SJCRH30 (cell line): ENCODE data around the gene ARHGAP26. TPM values are rescaled to one million over a fixed set of nuclear protein-coding genes. Genes with fewer than 3 reads are reported as not detected.

Experiments
- DNase-seq, 2 experiments: peaks; one replicate each; pipeline ENCODE4 v3.0.0-alpha.2; 2015 to 2020
- H3K27ac ChIP-seq: fragments of 250-450 bp; sonication (Bioruptor Pico); 2 replicates; pipeline ENCODE4 v1.5.1; 2020; ENCODE audit warnings: mild to moderate bottlenecking, moderate library complexity
- H3K27me3 ChIP-seq: fragments of 250-450 bp; sonication (Bioruptor Pico); 2 replicates; pipeline ENCODE4 v1.5.1; 2020; ENCODE audit warnings: mild to moderate bottlenecking, moderate library complexity
- H3K36me3 ChIP-seq: fragments of 250-450 bp; sonication (Bioruptor Pico); 2 replicates; pipeline ENCODE4 v1.5.1; 2020; ENCODE audit warnings: mild to moderate bottlenecking, moderate library complexity
- H3K4me1 ChIP-seq: fragments of 250-450 bp; sonication (Bioruptor Pico); 2 replicates; pipeline ENCODE4 v1.5.1; 2020; ENCODE audit warnings: mild to moderate bottlenecking, moderate library complexity
- H3K4me3 ChIP-seq: fragments of 250-450 bp; sonication (Bioruptor Pico); 2 replicates; pipeline ENCODE4 v1.5.1; 2020; ENCODE audit warnings: mild to moderate bottlenecking, moderate library complexity
- H3K9me3 ChIP-seq: fragments of 250-450 bp; sonication (Bioruptor Pico); replicated peaks from 2 replicates; pipeline ENCODE4 v1.5.1; 2020; ENCODE audit warnings: mild to moderate bottlenecking, moderate library complexity
- total RNA-seq: library from RNA; depleted of rRNA; stranded (reverse); fragments of >200 nt; shearing (Covaris generic); gene quantifications from 2 replicates; pipeline ENCODE4 v1.2.3, GENCODE V29; 2014

ARHGAP26 gene
- total RNA-seq, 1 experiment from 2014 or later = 16.9 TPM

DNA sequence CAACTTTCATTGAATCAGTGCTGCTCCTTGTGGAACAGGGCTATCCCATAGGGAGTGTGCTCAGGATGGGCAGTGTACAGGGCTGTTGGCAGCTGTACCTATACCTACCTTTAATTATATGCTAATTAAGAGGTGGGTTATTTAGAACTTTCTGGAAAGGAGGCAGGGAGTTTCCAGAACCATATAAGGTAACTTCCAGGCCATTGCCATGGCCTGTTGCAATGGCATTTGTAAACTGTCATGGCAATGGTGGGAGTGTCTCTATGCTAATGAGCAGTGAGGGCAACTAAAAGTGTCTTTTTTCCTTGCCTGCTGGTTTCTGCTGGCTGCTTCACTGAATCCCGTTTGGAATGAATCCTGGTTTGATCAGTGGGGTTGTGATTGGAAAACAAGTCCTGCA, 2.3 kb upstream of the ARHGAP26 start:
- no peak overlapping the region for H3K27ac ChIP-seq
- no peak for DNase-seq
- peaks cover 10% of the 10 kb centered on the region; the same call in 1 of the 2 replicates for H3K4me1 ChIP-seq
- no peaks in the 10 kb centered on the region for H3K9me3 ChIP-seq
- no peaks in the 10 kb centered on the region for H3K36me3 ChIP-seq
- no peak overlapping the region for H3K4me3 ChIP-seq
- H3K27me3 ChIP-seq = peaks cover 4% of the 10 kb centered on the region; the same call in 1 of the 2 replicates

DNA sequence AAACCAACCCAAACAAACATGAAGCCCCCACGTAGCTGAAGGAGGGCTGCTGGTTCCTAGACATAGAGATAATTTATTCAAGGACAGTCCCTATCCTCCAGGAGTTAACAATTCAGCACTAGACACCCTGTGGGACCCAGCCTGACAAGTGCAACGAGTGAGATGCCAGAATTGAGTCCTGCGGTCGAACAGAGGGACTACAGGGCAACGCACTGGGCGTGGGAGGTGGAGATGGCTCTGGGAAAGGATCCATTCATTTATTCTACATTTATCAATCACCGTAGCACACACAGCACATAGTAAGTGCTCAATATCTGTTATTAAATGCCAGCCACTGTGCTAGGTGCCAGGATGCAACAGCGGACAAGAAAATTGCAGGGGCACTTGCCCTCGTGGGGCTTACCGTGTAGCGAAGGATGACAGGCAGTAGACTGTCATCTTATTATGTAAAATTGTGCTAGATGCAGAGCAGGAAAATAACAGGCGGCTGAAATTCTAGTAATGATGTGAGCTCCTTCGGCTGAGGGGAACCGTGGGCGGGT, 855 bp upstream of the ARHGAP26 start:
- peak overlapping the region; percentile 66 for H3K4me3 ChIP-seq
- peaks cover 10% of the 10 kb centered on the region; the same call in 1 of the 2 replicates for H3K4me1 ChIP-seq
- no peaks in the 10 kb centered on the region for H3K36me3 ChIP-seq
- DNase-seq = peak in 1 of 2 experiments; percentile 19
- H3K9me3 ChIP-seq = no peaks in the 10 kb centered on the region
- H3K27me3 ChIP-seq = no peaks in the 10 kb centered on the region
- H3K27ac ChIP-seq = no peak overlapping the region

- Histone ChIP-seq H3K27me3 (no peaks in the 10 kb centered on the region), H3K4me1 (peaks cover 10% of the 10 kb centered on the region; the same call in 1 of the 2 replicates), H3K27ac (no peak overlapping the region), H3K4me3 (peak overlapping the region; percentile 66), H3K9me3 (no peaks in the 10 kb centered on the region), H3K36me3 (no peaks in the 10 kb centered on the region)
- DNase-seq = peak; percentile 55 to 62
These were observed 753 bp downstream of the ARHGAP26 start for GRCh38 chr5:142770650-142771609.

- Histone ChIP-seq H3K4me1 (peaks cover 10% of the 10 kb centered on the region; the same call in 1 of the 2 replicates), H3K27me3 (no peaks in the 10 kb centered on the region), H3K36me3 (no peaks in the 10 kb centered on the region), H3K9me3 (no peaks in the 10 kb centered on the region), H3K4me3 (peak overlapping the region; percentile 66), H3K27ac (no peak overlapping the region)
- DNase-seq = no peak
These were observed 1.5 kb downstream of the ARHGAP26 start for GRCh38 chr5:142771666-142772065.

DNA sequence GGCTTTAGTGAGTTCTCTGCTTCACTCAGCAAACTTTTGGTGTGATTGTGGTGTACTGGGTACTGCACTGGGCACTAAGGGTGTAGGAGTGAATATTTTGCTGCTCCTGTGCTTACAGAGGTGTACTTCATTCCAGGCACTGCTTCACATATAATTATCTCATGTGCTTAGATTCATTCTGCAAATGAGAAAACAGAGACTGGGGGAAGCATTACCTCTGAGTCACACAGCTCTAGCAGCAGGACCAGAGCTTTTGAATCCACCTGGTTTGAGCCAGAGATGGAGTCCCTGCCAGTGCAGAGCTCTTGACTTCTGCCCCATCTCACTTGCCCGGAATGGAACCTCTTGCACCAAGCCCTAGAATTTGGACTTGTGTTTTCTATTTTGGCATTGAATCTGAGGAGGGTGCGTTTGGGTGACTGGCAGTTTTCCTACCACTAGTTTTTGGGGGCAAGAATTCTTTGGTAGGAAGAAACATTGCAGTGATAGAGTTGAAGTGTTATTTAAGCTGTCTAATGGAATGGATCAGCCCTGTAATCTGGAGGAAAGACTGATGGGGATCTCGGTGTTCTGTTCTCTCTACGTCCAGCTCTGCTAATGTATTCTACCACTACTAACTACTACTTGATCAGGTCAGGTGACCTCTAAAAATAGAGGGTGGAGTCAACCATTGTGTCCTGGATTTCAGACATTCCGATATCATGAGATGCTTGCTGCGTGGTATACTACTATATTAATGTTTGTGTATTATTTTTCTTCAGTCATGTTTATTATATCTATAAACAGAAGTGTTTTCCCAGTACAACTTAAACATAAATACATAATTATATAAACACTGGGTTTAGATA, 2.5 kb downstream of the ARHGAP26 start:
- Histone ChIP-seq H3K27ac (no peak overlapping the region), H3K9me3 (no peaks in the 10 kb centered on the region), H3K4me1 (peaks cover 10% of the 10 kb centered on the region; the same call in 1 of the 2 replicates), H3K4me3 (no peak overlapping the region), H3K27me3 (no peaks in the 10 kb centered on the region), H3K36me3 (no peaks in the 10 kb centered on the region)
- no peak for DNase-seq

DNA sequence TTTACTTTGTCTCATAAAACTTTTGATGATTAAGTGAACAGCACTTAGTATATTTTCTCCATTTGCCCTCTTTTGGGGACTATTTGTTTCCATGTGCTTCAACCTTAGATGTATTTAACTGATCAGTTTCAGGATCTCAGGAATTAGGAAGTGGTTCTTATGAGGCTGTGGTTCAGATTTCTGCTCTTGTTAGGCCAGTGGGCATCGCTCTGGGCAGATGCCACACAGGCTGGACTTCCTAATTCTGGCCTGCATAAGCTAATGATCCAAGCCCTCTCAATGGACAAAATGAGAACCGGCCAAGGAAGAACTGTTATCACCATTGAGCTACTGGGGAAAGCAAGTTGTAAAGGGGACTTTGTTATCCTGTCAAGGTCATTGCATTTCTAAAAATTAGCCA, 6.9 kb downstream of the ARHGAP26 start:
- Histone ChIP-seq H3K27me3 (no peaks in the 10 kb centered on the region), H3K4me1 (peaks cover 32% of the 10 kb centered on the region), H3K9me3 (no peaks in the 10 kb centered on the region), H3K4me3 (no peak overlapping the region), H3K36me3 (no peaks in the 10 kb centered on the region), H3K27ac (no peak overlapping the region)
- no peak for DNase-seq

- Histone ChIP-seq H3K36me3 (no peaks in the 10 kb centered on the region), H3K4me3 (no peak overlapping the region), H3K9me3 (no peaks in the 10 kb centered on the region), H3K27me3 (no peaks in the 10 kb centered on the region), H3K27ac (no peak overlapping the region), H3K4me1 (peaks cover 39% of the 10 kb centered on the region)
- DNase-seq = no peak
These were observed 7.7 kb downstream of the ARHGAP26 start for GRCh38 chr5:142777850-142778249.

GRCh38 chr5:142779163-142779840, 9.1 kb downstream of the ARHGAP26 start:
- Histone ChIP-seq H3K36me3 (no peaks in the 10 kb centered on the region), H3K4me3 (no peak overlapping the region), H3K9me3 (no peaks in the 10 kb centered on the region), H3K27me3 (no peaks in the 10 kb centered on the region), H3K27ac (no peak overlapping the region; the same call in 1 of the 2 replicates), H3K4me1 (peaks cover 40% of the 10 kb centered on the region)
- DNase-seq = peak; percentile 40 to 44

GRCh38 chr5:142780871-142781270, 10.7 kb downstream of the ARHGAP26 start:
- Histone ChIP-seq H3K4me3 (no peak overlapping the region), H3K9me3 (no peaks in the 10 kb centered on the region), H3K36me3 (no peaks in the 10 kb centered on the region), H3K27ac (no peak overlapping the region), H3K27me3 (no peaks in the 10 kb centered on the region), H3K4me1 (peaks cover 40% of the 10 kb centered on the region)
- peak in 1 of 2 experiments; percentile 32 for DNase-seq

- peak; percentile 78 to 86 for DNase-seq
- no peaks in the 10 kb centered on the region for H3K36me3 ChIP-seq
- peak overlapping the region; percentile 90 for H3K27ac ChIP-seq
- no peaks in the 10 kb centered on the region for H3K9me3 ChIP-seq
- H3K27me3 ChIP-seq = no peaks in the 10 kb centered on the region
- peaks cover 39% of the 10 kb centered on the region for H3K4me1 ChIP-seq
- H3K4me3 ChIP-seq = peak overlapping the region; percentile 53
These were observed 12.9 kb downstream of the ARHGAP26 start for GRCh38 chr5:142782976-142783530.

- Histone ChIP-seq H3K9me3 (no peaks in the 10 kb centered on the region), H3K27ac (peak overlapping the region; percentile 90), H3K4me3 (peak overlapping the region; percentile 53), H3K36me3 (no peaks in the 10 kb centered on the region), H3K4me1 (peaks cover 32% of the 10 kb centered on the region), H3K27me3 (no peaks in the 10 kb centered on the region)
- peak; percentile 70 to 77 for DNase-seq
These were observed 13.6 kb downstream of the ARHGAP26 start for GRCh38 chr5:142783601-142784341.

DNA sequence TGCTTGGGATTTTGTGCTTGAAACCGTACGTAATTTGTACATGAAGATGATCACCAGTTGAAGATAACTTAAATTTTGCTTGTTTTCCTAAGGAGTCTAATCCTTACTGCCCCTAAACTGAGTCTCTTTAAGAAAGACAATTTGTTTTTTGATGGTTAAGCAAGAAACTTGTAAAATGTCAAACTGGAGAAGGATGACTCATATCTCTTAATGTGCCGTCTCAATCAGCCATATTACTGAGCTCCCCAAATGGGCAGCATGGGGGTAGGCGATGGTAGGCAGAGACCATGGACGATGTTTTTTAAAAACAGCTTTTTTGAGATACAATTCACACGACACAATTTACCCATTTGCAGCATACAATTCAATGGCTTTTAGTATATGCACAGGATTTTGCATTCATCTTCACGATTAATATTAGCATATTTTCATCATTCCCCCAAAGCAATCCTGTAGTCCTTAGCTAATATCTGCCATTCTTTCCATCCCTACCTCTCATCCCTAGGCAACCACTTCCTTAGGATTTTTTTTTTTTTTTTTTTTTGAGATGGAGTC, 14.3 kb downstream of the ARHGAP26 start:
- peak overlapping the region; percentile 90 for H3K27ac ChIP-seq
- no peaks in the 10 kb centered on the region for H3K27me3 ChIP-seq
- peak in 1 of 2 experiments; percentile 38 for DNase-seq
- H3K4me3 ChIP-seq = peak overlapping the region; percentile 53
- peaks cover 24% of the 10 kb centered on the region for H3K4me1 ChIP-seq
- H3K9me3 ChIP-seq = no peaks in the 10 kb centered on the region
- no peaks in the 10 kb centered on the region for H3K36me3 ChIP-seq

DNA sequence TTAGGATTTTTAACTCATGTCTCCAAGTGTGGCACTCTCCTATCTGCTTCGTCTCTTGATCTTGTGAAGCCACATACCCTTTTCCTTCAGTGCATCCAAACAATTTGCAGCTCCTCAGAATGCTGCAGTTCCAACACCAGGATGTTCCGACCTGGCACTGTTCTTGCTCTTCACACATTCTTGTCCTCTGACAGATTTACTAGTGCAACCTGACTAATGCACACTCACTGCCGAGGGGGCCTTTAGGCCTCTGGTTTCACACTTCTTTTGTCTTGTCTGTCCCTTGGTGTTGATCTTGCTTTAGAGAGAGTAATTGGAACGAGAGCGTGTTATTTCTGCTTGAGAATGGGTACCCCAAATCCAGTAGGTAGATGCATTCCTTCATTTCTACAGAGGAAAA, 15.0 kb downstream of the ARHGAP26 start:
- no peak for DNase-seq
- H3K27me3 ChIP-seq = no peaks in the 10 kb centered on the region
- no peaks in the 10 kb centered on the region for H3K9me3 ChIP-seq
- no peak overlapping the region for H3K27ac ChIP-seq
- H3K4me1 ChIP-seq = peaks cover 17% of the 10 kb centered on the region
- H3K36me3 ChIP-seq = no peaks in the 10 kb centered on the region
- no peak overlapping the region for H3K4me3 ChIP-seq
